Natural killer cell (primary cell): ENCODE measurements around the gene CHMP2A. TPM values are rescaled to one million over a fixed set of nuclear protein-coding genes. Genes with fewer than 3 reads are reported as not detected.

Experiments
- ATAC-seq, 3 donors: fragments of 150-1000 bp in 2 of 3; fragments of 200-7000 bp in 1 of 3; cut with Tn5 transposase; 1 replicate in 1 of 3; 2 replicates in 2 of 3; pipeline ENCODE4 v1.10.0; 2021; ENCODE audit warnings: mild to moderate bottlenecking in 2 of 3, moderate library complexity in 2 of 3
- DNase-seq, 2 donors: peaks; one replicate each; pipeline versions ENCODE4 v3.0.0 to v3.0.0-alpha.2; 2013 to 2021; ENCODE audit warnings: mixed read lengths in 1 of 2
- H3K27ac ChIP-seq: one replicate; pipeline ENCODE4 v1.5.1; 2013; ENCODE audit warnings: mild to moderate bottlenecking, low read length
- H3K27me3 ChIP-seq: one replicate; pipeline ENCODE4 v1.6.1; 2013; ENCODE audit warnings: low read length; ENCODE audit not compliant: control insufficient read depth, insufficient read depth
- H3K36me3 ChIP-seq: one replicate; pipeline ENCODE4 v1.6.1; 2013; ENCODE audit warnings: low read length; ENCODE audit not compliant: control insufficient read depth, insufficient read depth
- H3K4me1 ChIP-seq: one replicate; pipeline ENCODE4 v1.6.1; 2013; ENCODE audit warnings: low read length; ENCODE audit not compliant: control insufficient read depth, insufficient read depth
- H3K4me3 ChIP-seq: one replicate; pipeline ENCODE4 v1.5.1; 2013; ENCODE audit warnings: low read length
- H3K9me3 ChIP-seq: one replicate; pipeline ENCODE4 v1.6.1; 2013; ENCODE audit warnings: low read length; ENCODE audit not compliant: control insufficient read depth, insufficient read depth
- H3K27ac Mint-ChIP-seq, 2 donors: one replicate each; pipeline ENCODE4 v1.8.0; 2022; ENCODE audit warnings: mild to moderate bottlenecking in 2 of 2, mixed read lengths in 2 of 2, moderate library complexity in 1 of 2
- H3K27me3 Mint-ChIP-seq, 2 donors: one replicate each; pipeline ENCODE4 v1.8.0; 2022; ENCODE audit warnings: low read depth in 2 of 2, mixed read lengths in 2 of 2
- H3K36me3 Mint-ChIP-seq: one replicate; pipeline ENCODE4 v1.8.0; 2022; ENCODE audit warnings: mixed read lengths
- H3K4me1 Mint-ChIP-seq, 2 donors: one replicate each; pipeline ENCODE4 v1.8.0; 2022; ENCODE audit warnings: mixed read lengths in 2 of 2
- H3K4me3 Mint-ChIP-seq: one replicate; pipeline ENCODE4 v1.8.0; 2022; ENCODE audit warnings: mild to moderate bottlenecking, moderate library complexity, mixed read lengths
- H3K9me3 Mint-ChIP-seq, 2 donors: one replicate each; pipeline ENCODE4 v1.8.0; 2022; ENCODE audit warnings: mixed read lengths in 2 of 2
- CTCF ChIP-seq: fragments of 200-600 bp; IDR thresholded peaks from one replicate; pipeline ENCODE4 v1.8.0; 2022; ENCODE audit warnings: antibody characterized with exemption
- WGBS: methylation state at CpG from one replicate; pipeline ENCODE4 v1.1.7; 2013; ENCODE audit warnings: missing lambda C conversion rate; ENCODE audit not compliant: insufficient coverage; 5-methylcytosine and 5-hydroxymethylcytosine counted together
- intact Hi-C: fragments of 100-400 bp; cut with micrococcal nuclease; formaldehyde crosslinking; loops from one replicate; pipeline ENCODE4 v1.14.2; 2022
- total RNA-seq, 4 donors: library from RNA; stranded (reverse); fragments of 120-200 nt in 1 of 4; gene quantifications; one replicate each; pipeline versions ENCODE4 v1.2.3 to v1.2.4, GENCODE V29; 2013 to 2022

Gene CHMP2A
- total RNA-seq, 3 donors from 2014 or later (not counting 1 experiment from before 2014, with no cell fraction given): 82.7 to 95.7 (median 94.7) TPM

- no peaks in the 10 kb centered on the region for H3K27me3 Mint-ChIP-seq
- H3K4me1 Mint-ChIP-seq: peaks cover 38 to 75% of the 10 kb centered on the region in 2 donors
- Histone ChIP-seq H3K27ac (peak overlapping the region; percentile 98), H3K9me3 (no peaks in the 10 kb centered on the region), H3K4me3 (no peak overlapping the region), H3K36me3 (peaks cover 37% of the 10 kb centered on the region), H3K4me1 (peaks cover 57% of the 10 kb centered on the region), H3K27me3 (no peaks in the 10 kb centered on the region)
- TF ChIP-seq CTCF: no peak
- 88% methylated on average over 15 of the region's 16 CpGs for WGBS
- H3K4me3 Mint-ChIP-seq: peak overlapping the region; percentile 98
- ATAC-seq (no peak), DNase-seq (no peak)
- intact Hi-C loops: loop anchor here (1.0 kb wide), 1 partner anchor 12 kb away; the partner anchor contains the start of gene TRIM28
- no peaks in the 10 kb centered on the region for H3K9me3 Mint-ChIP-seq
- H3K27ac Mint-ChIP-seq: peak overlapping the region; percentile 99
- no peaks in the 10 kb centered on the region for H3K36me3 Mint-ChIP-seq
These were observed 1.2 kb upstream of the CHMP2A start for GRCh38 chr19:58555920-58556621.

GRCh38 chr19:58555369-58555885 lies 522 bp upstream of the CHMP2A start:
- Histone ChIP-seq H3K27ac (peak overlapping the region; percentile 98), H3K4me1 (peaks cover 54% of the 10 kb centered on the region)
- no peak for TF ChIP-seq CTCF

GRCh38 chr19:58553799-58554493 lies 959 bp downstream of the CHMP2A start:
- intact Hi-C loops: no loop called here
- TF ChIP-seq CTCF: no peak
- Mint-ChIP-seq H3K4me1 (peaks cover 34 to 58% of the 10 kb centered on the region in 2 donors), H3K27ac (peak overlapping the region; percentile 99), H3K9me3 (no peaks in the 10 kb centered on the region), H3K4me3 (peak overlapping the region; percentile 95), H3K27me3 (no peaks in the 10 kb centered on the region), H3K36me3 (no peaks in the 10 kb centered on the region)
- H3K4me3 ChIP-seq: peak overlapping the region; percentile 99
- peaks cover 58% of the 10 kb centered on the region for H3K36me3 ChIP-seq
- peak overlapping the region; percentile 98 for H3K27ac ChIP-seq
- WGBS: 54% methylated on average over 18 of the region's 18 CpGs
- H3K9me3 ChIP-seq: no peaks in the 10 kb centered on the region
- ATAC-seq: no peak
- no peaks in the 10 kb centered on the region for H3K27me3 ChIP-seq
- DNase-seq: no peak
- H3K4me1 ChIP-seq: peaks cover 43% of the 10 kb centered on the region

More at GRCh38 chr19:58555369-58555885, 522 bp upstream of the CHMP2A start:
- Mint-ChIP-seq H3K27me3 (no peaks in the 10 kb centered on the region), H3K27ac (peak overlapping the region; percentile 99), H3K36me3 (no peaks in the 10 kb centered on the region), H3K4me3 (peak overlapping the region; percentile 95), H3K9me3 (no peaks in the 10 kb centered on the region), H3K4me1 (peaks cover 38 to 71% of the 10 kb centered on the region in 2 donors)
- DNase-seq: no peak
- no peaks in the 10 kb centered on the region for H3K9me3 ChIP-seq
- ATAC-seq: no peak
- H3K36me3 ChIP-seq: peaks cover 44% of the 10 kb centered on the region
- WGBS: 47% methylated on average over 4 of the region's 4 CpGs
- peak overlapping the region; percentile 99 for H3K4me3 ChIP-seq
- H3K27me3 ChIP-seq: no peaks in the 10 kb centered on the region
- intact Hi-C loops: loop anchor here (1.0 kb wide), 1 partner anchor 11 kb away; the partner anchor contains the start of gene TRIM28
